Cardiac septum (tissue), 1 donor: ENCODE measurements around the gene COL28A1. TPM values are rescaled to one million over a fixed set of nuclear protein-coding genes. Genes with fewer than 3 reads are reported as not detected.
"Not testable (repeated sequence)": the region's sequence is repeated elsewhere in the genome, so short reads cannot be mapped to it uniquely, and the experiment has no call there.

Experiments
- DNase-seq: peaks from one replicate; pipeline ENCODE4 v3.0.0-alpha.2; 2020; ENCODE audit warnings: low spot score
- intact Hi-C: fragments of 100-400 bp; cut with DNase I; formaldehyde crosslinking; loops from one replicate; pipeline ENCODE4 v1.14.0; 2022
- total RNA-seq: library from RNA; stranded (reverse); fragmentation: NEBNext Ultra II Directional; extraction: Animal tissue kit (Norgen Biotek cat#: 25700); gene quantifications from one replicate; pipeline ENCODE4 v1.2.1, GENCODE V29; 2021
- donor health status: DM: no; HTN: no; CAD: no.

COL28A1 gene
- total RNA-seq, 1 donor from 2014 or later, result 0.51 TPM

- DNase-seq, result no peak
- intact Hi-C loops, result loop anchor here (10.0 kb wide), 1 partner anchor 323 kb away; no protein-coding TSS in a partner anchor
Observed at GRCh38 chr7:7427363-7427762, 108.3 kb downstream of the COL28A1 start.

GRCh38 chr7:7426676-7427075, 109.0 kb downstream of the COL28A1 start:
- DNase-seq, result no peak
- intact Hi-C loops, result loop anchor here (10.0 kb wide), 1 partner anchor 322 kb away; no protein-coding TSS in a partner anchor

GRCh38 chr7:7425321-7425720, 110.4 kb downstream of the COL28A1 start:
- intact Hi-C loops, result loop anchor here (2.0 to 10.0 kb wide), 2 partner anchors 115 to 321 kb away; no protein-coding TSS in a partner anchor

GRCh38 chr7:7424151-7424873, 111.4 kb downstream of the COL28A1 start:
- intact Hi-C loops, result loop anchor here (2.0 to 10.0 kb wide), 2 partner anchors 116 to 320 kb away; no protein-coding TSS in a partner anchor
- DNase-seq, result no peak

More at GRCh38 chr7:7425321-7425720, 110.4 kb downstream of the COL28A1 start:
- no peak for DNase-seq

- intact Hi-C loops, result loop anchor here (10.0 kb wide), 1 partner anchor 318 kb away; no protein-coding TSS in a partner anchor
- DNase-seq, result no peak
Observed at GRCh38 chr7:7422641-7423040, 113.0 kb downstream of the COL28A1 start.

- DNase-seq, result no peak
- intact Hi-C loops, result loop anchor here (10.0 kb wide), 1 partner anchor 317 kb away; no protein-coding TSS in a partner anchor
Observed at GRCh38 chr7:7421826-7422225, 113.8 kb downstream of the COL28A1 start.

- intact Hi-C loops, result no loop called here
- no peak for DNase-seq
Observed at GRCh38 chr7:7418997-7419396, 116.7 kb downstream of the COL28A1 start.

GRCh38 chr7:7417851-7418250, 117.8 kb downstream of the COL28A1 start:
- no peak for DNase-seq
- intact Hi-C loops, result no loop called here

- intact Hi-C loops, result no loop called here
Observed at GRCh38 chr7:7417414-7417813, 118.3 kb downstream of the COL28A1 start.

GRCh38 chr7:7416031-7416858, 119.4 kb downstream of the COL28A1 start:
- DNase-seq, result no peak
- intact Hi-C loops, result no loop called here

More at GRCh38 chr7:7417414-7417813, 118.3 kb downstream of the COL28A1 start:
- no peak for DNase-seq

- intact Hi-C loops, result no loop called here
- DNase-seq, result no peak
Observed at GRCh38 chr7:7414791-7415603, 120.7 kb downstream of the COL28A1 start.

- intact Hi-C loops, result no loop called here
- DNase-seq, result no peak
Observed at GRCh38 chr7:7408001-7408770, 127.5 kb downstream of the COL28A1 start.

- DNase-seq, result no peak
- intact Hi-C loops, result no loop called here
Observed at GRCh38 chr7:7405461-7405860, 130.2 kb downstream of the COL28A1 start.

GRCh38 chr7:7399707-7400106, 136.0 kb downstream of the COL28A1 start:
- intact Hi-C loops, result no loop called here
- no peak for DNase-seq

- intact Hi-C loops, result no loop called here
- DNase-seq, result no peak
Observed at GRCh38 chr7:7395785-7396184, 139.9 kb downstream of the COL28A1 start.

- intact Hi-C loops, result not testable (repeated sequence)
Observed at GRCh38 chr7:7388164-7388563, 147.5 kb downstream of the COL28A1 start.

GRCh38 chr7:7385421-7385820, 150.3 kb downstream of the COL28A1 start:
- DNase-seq, result no peak
- intact Hi-C loops, result no loop called here

More at GRCh38 chr7:7388164-7388563, 147.5 kb downstream of the COL28A1 start:
- DNase-seq, result not testable (repeated sequence)

- DNase-seq, result no peak
- intact Hi-C loops, result no loop called here
Observed at GRCh38 chr7:7384228-7384627, 151.4 kb downstream of the COL28A1 start.

GRCh38 chr7:7375538-7375937, 160.1 kb downstream of the COL28A1 start:
- DNase-seq, result no peak
- intact Hi-C loops, result no loop called here
